GM21360 (cell line): Measurements from ENCODE around the gene TTLL5.
A peak's percentile ranks its signal among the peaks of the same experiment; 100 is the strongest.

Source experiments
- ATAC-seq: cut with Tn5 transposase; IDR thresholded peaks from one replicate; pipeline ENCODE4 v1.9.1; 2021; ENCODE audit warnings: mild to moderate bottlenecking, moderate library complexity; ENCODE audit not compliant: unreplicated experiment

TTLL5 gene

GRCh38 chr14:75946785-75947184 is 285.7 kb downstream of the TTLL5 start:
- no peak for ATAC-seq

GRCh38 chr14:75952489-75952888 is 291.4 kb downstream of the TTLL5 start:
- no peak for ATAC-seq

DNA sequence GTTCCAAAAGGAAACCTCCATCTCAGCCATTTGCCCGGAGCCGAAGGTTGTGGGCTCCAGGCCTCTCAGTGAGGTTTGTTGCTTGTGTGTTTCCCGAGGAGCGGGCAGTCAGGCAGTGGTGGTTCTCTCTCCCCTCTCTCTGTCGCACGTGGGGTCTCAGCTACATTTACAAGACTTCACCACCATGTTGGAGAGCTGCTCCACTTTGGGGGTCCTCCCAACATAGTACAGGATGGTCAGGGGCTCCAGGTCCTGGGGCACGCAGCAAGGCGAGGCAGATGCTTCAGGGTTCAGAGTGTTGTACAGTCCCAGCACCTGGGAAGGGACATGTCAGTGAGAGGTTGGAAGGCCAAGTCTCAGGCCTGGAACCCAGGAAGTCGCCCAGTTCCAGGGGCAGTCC is 298.0 kb downstream of the TTLL5 start:
- no peak for ATAC-seq

DNA sequence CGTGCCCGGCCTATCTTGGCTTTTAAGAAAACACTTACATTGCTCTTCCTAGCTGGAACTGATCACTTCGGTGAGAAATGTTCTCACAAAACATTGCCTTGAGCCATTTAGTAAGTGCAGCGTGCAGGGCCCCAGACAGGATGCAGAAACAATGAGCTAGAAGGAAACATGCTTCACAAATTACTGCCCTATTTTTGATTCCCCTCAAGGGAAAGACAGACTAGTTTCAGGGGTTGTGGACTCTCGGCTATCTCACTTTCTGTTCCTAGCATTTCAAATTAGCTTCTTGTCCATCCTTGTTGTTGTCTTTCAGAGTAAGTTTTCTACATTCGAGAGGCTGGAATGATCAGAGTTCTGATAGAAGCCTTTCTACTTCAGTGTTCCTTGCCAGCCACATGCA is 299.2 kb downstream of the TTLL5 start:
- peak; percentile 72 for ATAC-seq

DNA sequence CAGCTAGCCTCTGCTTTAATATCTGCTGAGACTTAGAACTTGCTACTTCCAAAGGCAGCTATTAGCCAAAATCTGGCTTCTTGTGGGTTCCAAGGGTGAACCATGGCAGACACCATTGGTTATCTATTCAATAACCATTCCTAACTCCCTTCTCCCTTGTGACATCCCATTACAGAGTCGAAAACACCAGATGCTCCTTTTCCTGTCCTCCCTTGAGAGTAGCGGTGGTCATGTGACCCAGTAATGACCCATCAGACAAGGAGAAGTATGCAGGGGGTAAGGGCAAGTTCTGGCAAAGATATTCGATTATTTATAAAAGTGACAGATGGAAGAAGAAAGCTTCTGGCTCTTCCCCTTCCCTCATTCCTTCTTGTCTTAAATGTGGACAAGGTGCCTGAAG is 300.6 kb downstream of the TTLL5 start:
- no peak for ATAC-seq

- ATAC-seq, result no peak
Observed at GRCh38 chr14:75967866-75968265, 306.8 kb downstream of the TTLL5 start.

GRCh38 chr14:75968456-75968855 is 307.4 kb downstream of the TTLL5 start:
- no peak for ATAC-seq

- no peak for ATAC-seq
Observed at GRCh38 chr14:75969126-75969525, 308.1 kb downstream of the TTLL5 start.

GRCh38 chr14:75969891-75970290 is 308.8 kb downstream of the TTLL5 start:
- no peak for ATAC-seq

DNA sequence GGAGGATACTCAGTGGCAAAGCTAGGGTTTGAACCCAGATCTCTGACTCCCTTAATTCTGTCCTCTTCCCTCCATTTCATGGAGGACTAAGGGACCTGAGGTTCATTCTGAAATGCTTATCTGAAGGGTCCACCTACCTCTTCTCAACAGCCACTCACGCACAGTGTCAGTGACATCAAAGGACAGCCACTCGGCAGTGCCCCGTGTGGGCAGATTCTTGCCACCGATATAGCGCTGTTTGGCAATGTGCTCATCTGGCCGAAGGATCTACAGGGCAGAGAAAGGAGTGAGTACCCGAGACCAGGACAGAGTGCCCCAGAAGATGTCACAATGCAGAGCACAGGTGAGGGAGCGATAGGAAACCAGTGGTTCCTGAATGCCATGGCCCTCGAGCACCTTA is 309.9 kb downstream of the TTLL5 start:
- ATAC-seq, result no peak

- ATAC-seq, result no peak
Observed at GRCh38 chr14:75971509-75971908, 310.5 kb downstream of the TTLL5 start.

GRCh38 chr14:75972801-75973421 is 311.9 kb downstream of the TTLL5 start:
- ATAC-seq, result no peak

DNA sequence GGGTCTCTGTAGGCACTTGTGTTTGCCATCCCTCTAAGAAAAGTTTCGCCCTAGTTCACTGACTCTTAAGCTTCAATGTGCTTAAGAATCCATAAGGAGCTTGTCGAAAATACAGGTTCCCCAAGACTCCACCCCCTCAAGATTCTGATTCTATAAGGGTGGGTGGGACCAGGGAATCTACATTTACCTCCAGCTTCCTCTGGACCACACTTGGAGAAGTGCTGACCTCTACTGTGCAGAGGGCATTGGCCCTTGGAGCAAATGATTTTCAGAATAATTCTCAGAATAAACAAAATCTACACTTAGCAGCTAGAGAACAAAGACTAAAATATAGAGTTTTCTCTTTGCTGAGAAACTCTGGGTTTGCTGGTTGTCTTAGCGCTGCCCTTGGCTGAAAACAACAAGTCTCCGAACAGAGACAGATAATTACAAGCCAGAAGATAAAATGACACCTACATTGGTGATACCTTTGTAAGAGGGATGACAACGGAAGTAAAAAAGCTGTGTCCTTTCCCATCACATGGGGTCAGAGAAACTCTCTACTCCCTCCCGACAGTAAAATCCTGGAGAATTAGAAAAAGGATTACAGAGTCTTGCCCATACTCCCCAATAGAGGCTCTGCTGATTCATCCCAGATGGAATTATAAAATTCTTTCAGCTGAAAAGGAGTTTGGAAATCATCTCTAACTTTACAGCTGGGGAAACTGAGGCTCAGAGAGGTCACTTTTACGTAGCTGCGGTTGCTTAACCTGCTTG is 316.0 kb downstream of the TTLL5 start:
- no peak for ATAC-seq

GRCh38 chr14:75977582-75977943 is 316.5 kb downstream of the TTLL5 start:
- no peak for ATAC-seq

- ATAC-seq, result no peak
Observed at GRCh38 chr14:75978249-75978731, 317.2 kb downstream of the TTLL5 start.

DNA sequence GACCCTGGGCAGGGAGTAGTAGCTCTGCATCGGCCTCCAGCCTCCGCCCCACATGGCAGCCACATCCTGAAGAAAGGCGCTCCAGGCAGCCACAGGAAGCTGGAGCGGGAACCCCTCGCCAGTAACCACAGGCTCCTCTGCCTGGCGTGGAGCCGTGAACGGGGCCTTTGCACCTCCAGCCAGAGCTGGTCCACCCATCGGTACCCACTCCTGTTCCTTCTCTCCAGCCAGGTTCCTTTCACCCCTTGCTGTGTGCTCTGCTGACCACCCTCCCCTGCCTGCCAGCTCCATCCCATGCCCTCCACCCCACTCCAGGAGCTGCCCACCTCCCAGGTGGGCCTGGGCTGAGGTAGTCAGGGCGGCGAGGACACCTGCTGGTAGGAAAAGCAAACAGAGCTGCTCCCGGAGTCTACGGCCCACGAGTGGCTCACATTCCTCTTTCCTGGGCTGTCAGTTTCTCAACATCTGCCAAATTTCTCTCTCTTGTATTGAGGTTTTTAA is 318.1 kb downstream of the TTLL5 start:
- ATAC-seq, result no peak

GRCh38 chr14:75979648-75980565 is 318.9 kb downstream of the TTLL5 start:
- ATAC-seq, result no peak

DNA sequence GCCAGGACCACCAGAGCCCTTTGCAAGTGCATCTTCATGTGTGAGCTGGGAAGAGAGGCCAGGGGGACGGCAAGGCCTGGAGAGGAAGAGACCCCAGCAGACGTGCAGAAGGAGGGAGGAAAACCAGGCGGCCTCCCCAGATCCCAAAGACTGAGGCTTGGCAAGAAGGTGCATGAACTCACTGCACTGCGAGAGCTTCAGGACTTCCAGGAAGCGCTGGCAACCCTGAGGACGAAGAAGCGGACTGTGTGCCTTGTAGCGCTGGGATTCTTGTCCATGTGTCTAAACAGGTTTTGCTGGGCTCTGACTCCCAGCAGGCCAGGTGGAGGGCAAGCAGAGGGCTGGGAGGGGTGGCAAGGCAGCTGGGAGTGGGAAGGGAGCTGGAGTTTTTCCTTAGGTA is 319.8 kb downstream of the TTLL5 start:
- no peak for ATAC-seq

DNA sequence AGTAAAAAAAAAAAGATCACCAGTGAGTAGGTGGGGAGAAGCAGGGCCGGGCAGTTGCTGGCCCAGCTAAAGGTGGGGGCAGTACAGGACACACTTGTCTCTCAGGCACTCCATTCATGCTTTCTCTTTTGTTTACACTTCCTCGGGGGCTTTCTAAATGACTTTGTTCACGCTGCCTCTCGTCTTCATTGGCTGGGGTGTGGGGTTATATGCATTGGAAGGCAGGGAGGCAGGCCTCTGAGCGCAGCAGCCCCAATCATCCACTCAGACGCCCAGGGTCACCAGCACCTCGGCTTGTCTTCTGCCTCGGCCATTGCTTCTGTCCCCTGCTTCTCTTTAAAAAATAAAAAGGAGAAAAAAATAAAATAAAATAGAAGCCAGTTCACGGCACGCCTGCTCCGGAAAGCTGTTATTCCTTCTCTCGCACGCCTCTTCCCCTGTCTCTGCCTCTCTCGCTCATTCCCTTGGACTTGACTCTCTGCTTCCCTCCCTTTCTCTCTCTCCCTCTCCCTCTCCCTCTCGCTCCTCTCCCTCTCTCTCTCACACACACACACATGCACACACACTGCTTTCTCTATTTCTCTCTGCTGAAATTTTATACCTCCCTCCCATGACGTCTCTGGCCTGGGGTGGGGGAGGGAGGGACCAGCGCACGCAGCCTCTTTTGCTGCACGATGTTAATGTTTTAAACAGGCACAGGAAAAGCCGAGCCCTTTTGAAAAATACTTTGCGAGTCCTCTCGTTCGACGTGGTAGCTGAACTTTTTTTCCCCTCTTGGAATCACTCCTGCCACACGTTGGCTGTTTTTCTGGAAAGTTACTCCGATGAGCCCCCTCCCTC is 320.6 kb downstream of the TTLL5 start, which contains the start of gene TGFB3:
Gene TGFB3, minus strand, starts transcription at position 570 of the 840 bp plus-strand sequence. CDS start 1,102 bp downstream, outside the sequence.
- ATAC-seq, result peak; percentile 41

- ATAC-seq, result no peak
Observed at GRCh38 chr14:75982266-75983018, 321.4 kb downstream of the TTLL5 start.
